Endothelial cell of umbilical vein (primary cell): ENCODE measurements around the gene CDH1. TPM values are rescaled to one million over a fixed set of nuclear protein-coding genes. Genes with fewer than 3 reads are reported as not detected.

Experiments
- BruUV-seq: library from RNA; stranded (reverse); fragments of 400-500 nt; replicated peaks from 2 replicates; lab custom pipeline; 2021; lab: Mats Ljungman, UMichigan
- CTCF ChIA-PET: fragments of 300-600, 350-600 bp; sonication (Branson Sonifier 250); formaldehyde crosslinking; loops from one replicate; lab custom pipeline; 2021; ENCODE audit warnings: antibody characterized with exemption, inconsistent platforms; lab: Charles Lee
- POLR2A ChIA-PET: fragments of 300-600, 350-600 bp; sonication (Branson Sonifier 250); formaldehyde crosslinking; loops from one replicate; lab custom pipeline; 2021; ENCODE audit warnings: antibody characterized with exemption, inconsistent platforms; lab: Charles Lee
- DNase-seq: peaks from one replicate; pipeline ENCODE4 v3.0.0-alpha.2; 2011; ENCODE audit warnings: low read depth, low spot score
- FAIRE-seq: peaks from 2 replicates; lab custom pipeline; 2011; peaks lifted over from hg19 to GRCh38; lab: Jason Lieb, UNC
- H2AFZ ChIP-seq: 2 replicates; pipeline ENCODE4 v1.6.0; 2012; ENCODE audit warnings: low read depth, low read length, control low read depth, inconsistent platforms
- H3K27ac ChIP-seq: 2 replicates; pipeline ENCODE4 v1.5.1; 2011; ENCODE audit warnings: low read depth, mild to moderate bottlenecking, control low read depth, low read length, moderate library complexity; ENCODE audit not compliant: insufficient read depth
- H3K27me3 ChIP-seq, 2 experiments: 2 replicates each; pipeline versions ENCODE4 v1.6.0 to v1.6.1; 2011; ENCODE audit warnings: low read length in 2 of 2, mixed read lengths in 1 of 2; ENCODE audit not compliant: control insufficient read depth in 2 of 2, insufficient read depth in 2 of 2
- H3K36me3 ChIP-seq, 2 experiments: 2 replicates in 1 of 2; 3 replicates in 1 of 2; pipeline ENCODE4 v1.5.1; 2011; ENCODE audit warnings: low read length in 2 of 2, mild to moderate bottlenecking in 1 of 2, moderate library complexity in 1 of 2; ENCODE audit not compliant: control insufficient read depth in 2 of 2, insufficient read depth in 2 of 2; ENCODE audit errors: extremely low read depth in 1 of 2
- H3K4me1 ChIP-seq: 3 replicates; pipeline ENCODE4 v1.5.1; 2011; ENCODE audit warnings: mild to moderate bottlenecking, low read length; ENCODE audit not compliant: control insufficient read depth, insufficient read depth; ENCODE audit errors: extremely low read depth
- H3K4me2 ChIP-seq: 2 replicates; pipeline ENCODE4 v1.6.1; 2011; ENCODE audit warnings: low read length, control low read depth, mixed read lengths; ENCODE audit not compliant: insufficient read depth
- H3K4me3 ChIP-seq, 3 experiments: fragments of 200-600 bp in 1 of 3; sonication (generic), shearing (Covaris generic) in 1 of 3; replicated peaks in 1 of 3; 2 replicates each; pipeline ENCODE4 v1.5.1; 2011 to 2016; ENCODE audit warnings: control low read depth in 3 of 3, low read length in 3 of 3, mild to moderate bottlenecking in 2 of 3, inconsistent platforms in 1 of 3, low read depth in 1 of 3, moderate library complexity in 1 of 3; ENCODE audit not compliant: insufficient read depth in 1 of 3
- H3K79me2 ChIP-seq: 2 replicates; pipeline ENCODE4 v1.6.0; 2012; ENCODE audit warnings: low read length, inconsistent platforms; ENCODE audit not compliant: control insufficient read depth, insufficient read depth
- H3K9ac ChIP-seq: replicated peaks from 2 replicates; pipeline ENCODE3; 2011; ENCODE audit warnings: low read length, control low read depth; ENCODE audit not compliant: insufficient read depth; ENCODE audit errors: extremely low read depth
- H3K9me1 ChIP-seq: replicated peaks from 3 replicates; pipeline ENCODE4 v1.6.0; 2011; ENCODE audit warnings: mild to moderate bottlenecking, low read length; ENCODE audit not compliant: control insufficient read depth, insufficient read depth; ENCODE audit errors: extremely low read depth
- H3K9me3 ChIP-seq: replicated peaks from 2 replicates; pipeline ENCODE4 v1.5.1; 2012; ENCODE audit warnings: low read length, inconsistent platforms; ENCODE audit not compliant: control insufficient read depth, insufficient read depth
- H4K20me1 ChIP-seq: replicated peaks from 2 replicates; pipeline ENCODE3; 2011; ENCODE audit warnings: mild to moderate bottlenecking, low read length; ENCODE audit not compliant: control insufficient read depth, insufficient read depth; ENCODE audit errors: extremely low read depth
- EZH2 ChIP-seq: IDR thresholded peaks from 2 replicates; pipeline ENCODE4 v1.6.1; 2012; ENCODE audit warnings: borderline replicate concordance, low read depth, mild to moderate bottlenecking, moderate library complexity, low read length, inconsistent platforms; ENCODE audit not compliant: severe bottlenecking
- FOS ChIP-seq: IDR thresholded peaks from 2 replicates; pipeline ENCODE4 v1.6.1; 2011; ENCODE audit warnings: mild to moderate bottlenecking, low read length, moderate library complexity, borderline replicate concordance; ENCODE audit not compliant: insufficient read depth
- GATA2 ChIP-seq: IDR thresholded peaks from 2 replicates; pipeline ENCODE4 v1.7.0; 2011; ENCODE audit warnings: low read depth, mild to moderate bottlenecking, moderate library complexity, mixed read lengths, low read length; ENCODE audit not compliant: insufficient read length, insufficient read depth
- JUN ChIP-seq: IDR thresholded peaks from 2 replicates; pipeline ENCODE4 v1.6.1; 2011; ENCODE audit warnings: borderline replicate concordance, low read depth; ENCODE audit not compliant: insufficient read length, insufficient read depth
- MYC ChIP-seq: IDR thresholded peaks from one replicate; pipeline ENCODE4 v1.6.1; 2011; ENCODE audit warnings: mild to moderate bottlenecking, low read depth, low read length
- POLR2A ChIP-seq: IDR thresholded peaks from 2 replicates; pipeline ENCODE4 v1.6.1; 2012; ENCODE audit warnings: low read depth, mild to moderate bottlenecking, control low read depth, low read length
- POLR2AphosphoS5 ChIP-seq: IDR thresholded peaks from 2 replicates; pipeline ENCODE4 v1.6.1; 2012; ENCODE audit warnings: low read depth, mild to moderate bottlenecking, control low read depth, low read length, moderate library complexity; ENCODE audit not compliant: insufficient read depth
- dilution Hi-C: fragments of 300-500 bp; cut with MboI; formaldehyde crosslinking; loops from one replicate; pipeline ENCODE4 v1.15.0; 2019; ENCODE audit warnings: low sequenced_read_pairs; ENCODE audit not compliant: extremely low pct_ligation_motif_present
- intact Hi-C: fragments of 100-400 bp; cut with micrococcal nuclease; formaldehyde crosslinking; loops from one replicate; pipeline ENCODE4 v1.10.0; 2022
- polyA plus RNA-seq, 4 experiments: library from polyadenylated mRNA; depleted of rRNA in 3 of 4; stranded (reverse) in 3 of 4; unstranded in 1 of 4; fragments of >200 nt; gene quantifications; 2 replicates each; pipeline versions ENCODE4 v1.2.1 to v1.2.3, GENCODE V29; 2011 to 2012; ENCODE audit warnings: missing spikeins in 1 of 4
- total RNA-seq: library from RNA; stranded (reverse); gene quantifications from 2 replicates; pipeline ENCODE4 v1.2.3, GENCODE V29; 2021
- TF ChIP-seq, protein P1 (sequence below): IDR thresholded peaks from 2 replicates; pipeline ENCODE4 v1.6.1; 2011; ENCODE audit not compliant: insufficient read depth, insufficient read length
- TF ChIP-seq, protein P2 (sequence below), 2 donors: IDR thresholded peaks; 1 replicate in 1 of 2; 2 replicates in 1 of 2; pipeline ENCODE4 v1.5.1; 2011; ENCODE audit warnings: low read length in 2 of 2, mild to moderate bottlenecking in 2 of 2, moderate library complexity in 2 of 2, control low read depth in 1 of 2, inconsistent platforms in 1 of 2, low read depth in 1 of 2; ENCODE audit not compliant: insufficient read depth in 1 of 2; ENCODE audit errors: extremely low read depth in 1 of 2

CDH1 gene
- total and polyA plus RNA-seq, 2 donors (not counting 3 experiments of a cell fraction or from before 2014, with no cell fraction given): 0.28 to 0.69 TPM

DNA sequence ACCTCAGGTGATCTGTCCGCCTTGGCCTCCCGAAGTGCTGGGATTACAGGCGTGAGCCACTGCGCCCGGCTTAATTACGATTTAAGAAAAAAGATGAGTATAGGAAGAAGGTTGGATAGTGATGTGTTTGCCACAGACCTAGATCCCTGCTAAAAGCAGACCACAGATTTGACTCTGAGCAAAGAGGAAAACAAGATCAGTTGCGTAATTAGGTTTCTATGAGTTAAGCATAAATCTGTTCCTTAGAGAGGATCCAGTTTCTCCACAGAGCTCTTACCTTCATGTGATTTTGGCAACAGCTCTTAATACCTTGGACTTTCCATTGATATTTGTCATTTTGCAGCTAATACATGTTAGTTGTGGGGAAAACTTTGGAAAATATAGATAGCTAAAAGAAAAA is 31.1 kb downstream of the CDH1 start:
- Histone ChIP-seq H3K9me1 (no peaks in the 10 kb centered on the region), H3K27me3 (peaks cover 0 to 2% of the 10 kb centered on the region in 2 experiments), H3K9me3 (no peaks in the 10 kb centered on the region), H3K9ac (no peak overlapping the region), H3K4me1 (no peaks in the 10 kb centered on the region), H2AFZ (no peak overlapping the region), H3K79me2 (no peaks in the 10 kb centered on the region), H3K36me3 (no peaks in the 10 kb centered on the region), H3K4me3 (no peak overlapping the region), H3K4me2 (no peak overlapping the region), H3K27ac (no peak overlapping the region), H4K20me1 (no peaks in the 10 kb centered on the region)
- TF ChIP-seq GATA2 (no peak), POLR2AphosphoS5 (no peak), FOS (no peak), MYC (no peak), JUN (no peak), EZH2 (no peak), POLR2A (no peak)
- TF ChIP-seq, protein P1, sequence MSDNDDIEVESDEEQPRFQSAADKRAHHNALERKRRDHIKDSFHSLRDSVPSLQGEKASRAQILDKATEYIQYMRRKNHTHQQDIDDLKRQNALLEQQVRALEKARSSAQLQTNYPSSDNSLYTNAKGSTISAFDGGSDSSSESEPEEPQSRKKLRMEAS: no peak
- TF ChIP-seq, protein P2, sequence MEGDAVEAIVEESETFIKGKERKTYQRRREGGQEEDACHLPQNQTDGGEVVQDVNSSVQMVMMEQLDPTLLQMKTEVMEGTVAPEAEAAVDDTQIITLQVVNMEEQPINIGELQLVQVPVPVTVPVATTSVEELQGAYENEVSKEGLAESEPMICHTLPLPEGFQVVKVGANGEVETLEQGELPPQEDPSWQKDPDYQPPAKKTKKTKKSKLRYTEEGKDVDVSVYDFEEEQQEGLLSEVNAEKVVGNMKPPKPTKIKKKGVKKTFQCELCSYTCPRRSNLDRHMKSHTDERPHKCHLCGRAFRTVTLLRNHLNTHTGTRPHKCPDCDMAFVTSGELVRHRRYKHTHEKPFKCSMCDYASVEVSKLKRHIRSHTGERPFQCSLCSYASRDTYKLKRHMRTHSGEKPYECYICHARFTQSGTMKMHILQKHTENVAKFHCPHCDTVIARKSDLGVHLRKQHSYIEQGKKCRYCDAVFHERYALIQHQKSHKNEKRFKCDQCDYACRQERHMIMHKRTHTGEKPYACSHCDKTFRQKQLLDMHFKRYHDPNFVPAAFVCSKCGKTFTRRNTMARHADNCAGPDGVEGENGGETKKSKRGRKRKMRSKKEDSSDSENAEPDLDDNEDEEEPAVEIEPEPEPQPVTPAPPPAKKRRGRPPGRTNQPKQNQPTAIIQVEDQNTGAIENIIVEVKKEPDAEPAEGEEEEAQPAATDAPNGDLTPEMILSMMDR (IDR thresholded peaks at IDR 0.05; ENCODE audit: extremely low read depth in 1 of 2, insufficient read depth in 1 of 2, low read depth in 1 of 2, low read length in 2 of 2): no peak
- intact Hi-C loops: no loop called here
- dilution Hi-C loops: no loop called here
- DNase-seq (no peak), FAIRE-seq (no peak)
- no TSS peak for BruUV-seq
- POLR2A ChIA-PET: no interaction called here
- CTCF ChIA-PET: interaction anchor here (0.8 to 1.1 kb wide), 2 partner anchors 17 to 79 kb away, joined by 3 read pairs; no protein-coding TSS in a partner anchor
